ENCODE results near the gene ABCC12. TPM values are rescaled to one million over a fixed set of nuclear protein-coding genes. Genes with fewer than 3 reads are reported as not detected.

ABCC12 gene
- total and polyA plus RNA-seq, 8 donors, result 0.13 to 0.18 TPM; not detected in 6

DNA sequence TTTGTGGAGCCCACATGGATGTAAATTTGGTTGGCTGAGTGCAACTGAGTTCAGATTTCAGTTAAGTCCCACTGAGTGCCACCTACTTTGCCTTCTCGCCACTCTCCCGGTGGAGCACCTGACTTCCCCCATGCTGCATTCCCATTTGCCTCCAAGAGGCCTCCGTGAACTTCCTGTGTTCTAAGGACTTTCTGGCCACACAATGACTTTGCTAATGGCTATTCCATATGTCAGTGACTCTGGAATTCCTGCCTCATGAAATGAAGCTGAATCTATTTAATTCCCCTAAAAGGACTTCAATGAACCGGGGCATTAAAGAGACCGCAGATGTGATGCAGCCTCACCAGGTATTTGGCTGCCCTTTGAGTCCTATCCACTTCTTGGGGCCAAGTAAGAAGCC, 29.9 kb downstream of the ABCC12 start:
- intact Hi-C loops (cut with DNase I; ENCODE audit: low total_unique reads), result no loop called here
- 84 to 95% (median 92%) methylated on average over 5 of the region's 5 CpGs for WGBS, 5 donors
- Histone ChIP-seq H3K36me3 (no peaks in the 10 kb centered on the region), H3K27ac (peak overlapping the region in 2 of 5 donors; percentile 25 to 51), H3K9me3 (no peaks in the 10 kb centered on the region), H3K4me1 (peaks cover 0 to 25% (median 12%) of the 10 kb centered on the region in 4 donors), H3K27me3 (no peaks in the 10 kb centered on the region), H3K4me3 (no peak overlapping the region)
- no peak for TF ChIP-seq POLR2AphosphoS5 (IDR thresholded peaks at IDR 0.05)
- TF ChIP-seq, protein P1, sequence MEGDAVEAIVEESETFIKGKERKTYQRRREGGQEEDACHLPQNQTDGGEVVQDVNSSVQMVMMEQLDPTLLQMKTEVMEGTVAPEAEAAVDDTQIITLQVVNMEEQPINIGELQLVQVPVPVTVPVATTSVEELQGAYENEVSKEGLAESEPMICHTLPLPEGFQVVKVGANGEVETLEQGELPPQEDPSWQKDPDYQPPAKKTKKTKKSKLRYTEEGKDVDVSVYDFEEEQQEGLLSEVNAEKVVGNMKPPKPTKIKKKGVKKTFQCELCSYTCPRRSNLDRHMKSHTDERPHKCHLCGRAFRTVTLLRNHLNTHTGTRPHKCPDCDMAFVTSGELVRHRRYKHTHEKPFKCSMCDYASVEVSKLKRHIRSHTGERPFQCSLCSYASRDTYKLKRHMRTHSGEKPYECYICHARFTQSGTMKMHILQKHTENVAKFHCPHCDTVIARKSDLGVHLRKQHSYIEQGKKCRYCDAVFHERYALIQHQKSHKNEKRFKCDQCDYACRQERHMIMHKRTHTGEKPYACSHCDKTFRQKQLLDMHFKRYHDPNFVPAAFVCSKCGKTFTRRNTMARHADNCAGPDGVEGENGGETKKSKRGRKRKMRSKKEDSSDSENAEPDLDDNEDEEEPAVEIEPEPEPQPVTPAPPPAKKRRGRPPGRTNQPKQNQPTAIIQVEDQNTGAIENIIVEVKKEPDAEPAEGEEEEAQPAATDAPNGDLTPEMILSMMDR (IDR thresholded peaks at IDR 0.05), result no peak
- DNase-seq, result no peak

DNA sequence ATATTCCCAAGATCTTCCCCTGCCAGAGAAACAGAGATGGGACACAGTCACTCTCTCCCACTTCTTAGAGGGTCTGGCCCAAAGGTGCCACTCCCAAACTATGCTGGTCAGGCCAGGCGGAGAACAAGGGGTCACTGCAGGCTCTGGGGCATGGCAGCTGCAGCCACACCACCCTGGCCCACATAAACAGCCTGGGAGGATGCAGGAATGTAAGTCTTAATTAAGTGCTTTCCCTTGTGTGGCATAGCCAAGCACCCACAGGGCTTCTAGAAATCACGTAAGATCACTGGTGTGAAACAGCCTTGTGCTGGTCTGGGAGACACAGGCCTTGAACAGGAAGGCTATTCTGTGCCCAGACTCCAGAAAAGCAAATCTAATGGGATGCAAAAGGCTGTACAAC, 31.5 kb downstream of the ABCC12 start:
- WGBS, 5 donors, result 89 to 100% (median 96%) methylated on average over 2 of the region's 2 CpGs
- H3K4me1 ChIP-seq, result peaks cover 0 to 25% (median 12%) of the 10 kb centered on the region in 4 donors
- intact Hi-C loops (cut with DNase I; ENCODE audit: low total_unique reads), result no loop called here
- H3K36me3 ChIP-seq, result no peaks in the 10 kb centered on the region
- H3K27me3 ChIP-seq, result no peaks in the 10 kb centered on the region
- DNase-seq, result no peak
- H3K9me3 ChIP-seq, result no peaks in the 10 kb centered on the region
- H3K27ac ChIP-seq, result no peak overlapping the region
- TF ChIP-seq POLR2AphosphoS5 (IDR thresholded peaks at IDR 0.05) (no peak), EP300 (IDR thresholded peaks at IDR 0.05) (no peak), POLR2A (IDR thresholded peaks at IDR 0.05) (no peak)
- TF ChIP-seq, protein P1 (IDR thresholded peaks at IDR 0.05), result no peak
- no peak overlapping the region for H3K4me3 ChIP-seq

DNA sequence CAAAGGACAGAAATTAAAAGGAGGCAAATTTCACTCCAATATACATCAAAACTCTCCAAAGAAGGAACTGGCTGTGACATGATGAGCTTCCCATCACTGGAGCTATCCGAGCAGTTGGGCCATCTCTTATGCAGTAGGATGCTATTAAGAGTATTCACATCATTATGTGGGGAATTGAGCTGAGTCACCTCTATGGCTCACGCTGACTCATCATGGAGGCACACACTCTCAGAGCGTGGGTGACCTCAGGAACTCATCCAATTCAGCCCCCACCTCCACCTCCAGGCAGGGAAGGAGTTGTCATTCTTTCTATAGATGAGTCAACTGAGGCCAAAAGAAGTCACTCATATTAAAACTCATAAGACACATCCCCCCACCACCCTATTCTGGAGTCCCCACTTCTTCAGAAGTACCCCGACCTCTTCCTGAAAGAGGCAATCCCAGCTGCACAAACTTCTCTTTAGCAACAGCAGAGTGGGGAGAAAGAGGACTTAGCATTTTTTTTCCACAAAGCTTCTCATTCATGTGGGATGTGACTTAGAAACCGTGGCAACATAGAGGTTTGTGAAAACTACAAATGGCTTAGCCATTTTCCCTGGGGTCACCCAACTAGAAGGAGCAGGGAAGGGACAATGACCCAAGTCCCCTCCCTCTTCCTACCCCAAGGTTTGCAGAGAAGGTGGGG, 32.5 kb downstream of the ABCC12 start:
- Histone ChIP-seq H3K36me3 (no peaks in the 10 kb centered on the region), H3K27me3 (no peaks in the 10 kb centered on the region), H3K4me1 (peaks cover 0 to 19% (median 11%) of the 10 kb centered on the region in 4 donors), H3K9me3 (no peaks in the 10 kb centered on the region), H3K27ac (no peak overlapping the region), H3K4me3 (no peak overlapping the region)
- TF ChIP-seq, protein P1 (IDR thresholded peaks at IDR 0.05), result no peak
- TF ChIP-seq EP300 (IDR thresholded peaks at IDR 0.05) (no peak), POLR2A (IDR thresholded peaks at IDR 0.05) (no peak), POLR2AphosphoS5 (IDR thresholded peaks at IDR 0.05) (no peak)
- intact Hi-C loops (cut with DNase I; ENCODE audit: low total_unique reads), result no loop called here
- DNase-seq, result no peak
- 66 to 80% (median 76%) methylated on average over 5 of the region's 5 CpGs for WGBS, 5 donors

DNA sequence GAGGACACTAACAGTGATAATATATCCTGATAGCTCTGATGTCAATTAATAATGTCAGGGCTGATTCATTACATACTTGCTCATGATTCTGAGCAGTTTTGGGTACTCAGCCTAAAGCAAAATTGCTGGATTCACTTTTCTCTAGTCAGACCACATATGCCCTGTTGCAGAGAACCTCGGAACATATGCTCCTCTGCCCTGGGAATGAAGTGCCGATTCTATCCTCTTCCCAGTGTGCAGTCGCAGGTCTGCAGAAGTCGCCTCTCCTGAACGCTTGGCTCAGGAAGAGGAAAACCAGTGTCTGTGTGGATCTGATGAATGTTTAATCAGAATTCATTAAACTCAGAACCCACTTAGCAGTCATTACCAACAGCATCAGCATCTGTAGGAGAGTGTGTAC, 34.5 kb downstream of the ABCC12 start:
- Histone ChIP-seq H3K9me3 (no peaks in the 10 kb centered on the region), H3K36me3 (no peaks in the 10 kb centered on the region), H3K27me3 (no peaks in the 10 kb centered on the region), H3K27ac (no peak overlapping the region), H3K4me1 (no peaks in the 10 kb centered on the region), H3K4me3 (no peak overlapping the region)
- DNase-seq, result no peak
- TF ChIP-seq, protein P1 (IDR thresholded peaks at IDR 0.05), result no peak
- TF ChIP-seq POLR2A (IDR thresholded peaks at IDR 0.05) (no peak), EP300 (IDR thresholded peaks at IDR 0.05) (no peak), POLR2AphosphoS5 (IDR thresholded peaks at IDR 0.05) (no peak)
- WGBS, 5 donors, result 89 to 96% (median 94%) methylated on average over 5 of the region's 5 CpGs
- intact Hi-C loops (cut with DNase I; ENCODE audit: low total_unique reads), result no loop called here

All from stomach (tissue), 9 donors.